SK-N-MC (cell line): ENCODE results near the gene ITGA7.

ENCODE experiments used
- DNase-seq: peaks from one replicate; pipeline ENCODE4 v3.0.0-alpha.2; 2011; ENCODE audit warnings: low read depth, low spot score
- H3K27ac ChIP-seq: fragments of 200-600 bp; sonication (generic); 2 replicates; pipeline ENCODE4 v1.5.1; 2016; ENCODE audit warnings: mixed run types
- H3K36me3 ChIP-seq: fragments of 200-600 bp; sonication (generic); 2 replicates; pipeline ENCODE4 v1.6.1; 2017; ENCODE audit warnings: antibody characterized with exemption, low read length, mixed read lengths; ENCODE audit not compliant: insufficient read depth
- H3K4me3 ChIP-seq: fragments of 200-600 bp; sonication (generic); 2 replicates; pipeline ENCODE4 v1.5.1; 2016
- H3K9ac ChIP-seq: fragments of 200-600 bp; sonication (generic); 2 replicates; pipeline ENCODE4 v1.8.0; 2017; ENCODE audit warnings: mixed run types, mixed read lengths; ENCODE audit not compliant: insufficient read length
- H3K9me3 ChIP-seq: fragments of 200-600 bp; sonication (generic); 2 replicates; pipeline ENCODE4 v1.6.1; 2017; ENCODE audit warnings: low read depth, mild to moderate bottlenecking, antibody characterized with exemption, low read length, moderate library complexity, mixed read lengths
- EZH2 ChIP-seq: fragments of 200-600 bp; sonication (generic); IDR thresholded peaks from one replicate; pipeline ENCODE4 v1.6.1; 2017; ENCODE audit warnings: antibody characterized with exemption
- FOXP2 ChIP-seq: optimal IDR thresholded peaks from 2 replicates; pipeline ENCODE3; 2011; ENCODE audit warnings: mild to moderate bottlenecking, moderate library complexity; ENCODE audit not compliant: insufficient read depth; ENCODE audit errors: extremely low read length, control extremely low read depth
- POLR2AphosphoS5 ChIP-seq: IDR thresholded peaks from 2 replicates; pipeline ENCODE4 v1.6.1; 2012; ENCODE audit warnings: mild to moderate bottlenecking, low read depth, low read length, borderline replicate concordance

ITGA7 gene

DNA sequence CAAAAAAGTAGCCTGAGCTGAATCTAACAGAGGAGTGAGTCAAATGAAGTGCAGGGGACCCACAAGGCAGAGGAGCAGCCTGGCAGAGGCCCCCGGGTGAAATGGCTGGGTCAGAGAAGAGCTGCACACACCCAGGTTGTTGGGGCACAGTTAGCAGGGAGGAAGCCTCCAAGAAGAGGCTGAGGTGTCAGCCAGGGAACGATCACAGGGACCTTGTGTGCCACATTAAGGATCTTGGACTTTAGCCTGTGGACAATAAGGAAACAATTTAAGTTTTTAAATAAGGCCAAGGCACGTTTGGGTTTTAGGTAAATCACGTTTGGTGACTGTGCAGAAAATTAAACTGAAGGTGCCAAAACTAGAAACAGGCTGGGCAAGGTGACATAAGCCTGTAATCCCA lies 36.0 kb downstream of the ITGA7 start:
- no peaks in the 10 kb centered on the region for H3K36me3 ChIP-seq
- H3K9me3 ChIP-seq = no peaks in the 10 kb centered on the region
- no peak overlapping the region for H3K27ac ChIP-seq
- H3K9ac ChIP-seq = no peak overlapping the region
- no peak overlapping the region for H3K4me3 ChIP-seq
- DNase-seq = no peak
- TF ChIP-seq FOXP2 (no peak), EZH2 (no peak), POLR2AphosphoS5 (no peak)

- Histone ChIP-seq H3K36me3 (no peaks in the 10 kb centered on the region), H3K9ac (no peak overlapping the region), H3K9me3 (no peaks in the 10 kb centered on the region), H3K27ac (no peak overlapping the region), H3K4me3 (no peak overlapping the region)
- DNase-seq = no peak
- no peak for TF ChIP-seq POLR2AphosphoS5
- TF ChIP-seq EZH2 = no peak
- no peak for TF ChIP-seq FOXP2
Observed at GRCh38 chr12:55670276-55670675, 37.4 kb downstream of the ITGA7 start.

DNA sequence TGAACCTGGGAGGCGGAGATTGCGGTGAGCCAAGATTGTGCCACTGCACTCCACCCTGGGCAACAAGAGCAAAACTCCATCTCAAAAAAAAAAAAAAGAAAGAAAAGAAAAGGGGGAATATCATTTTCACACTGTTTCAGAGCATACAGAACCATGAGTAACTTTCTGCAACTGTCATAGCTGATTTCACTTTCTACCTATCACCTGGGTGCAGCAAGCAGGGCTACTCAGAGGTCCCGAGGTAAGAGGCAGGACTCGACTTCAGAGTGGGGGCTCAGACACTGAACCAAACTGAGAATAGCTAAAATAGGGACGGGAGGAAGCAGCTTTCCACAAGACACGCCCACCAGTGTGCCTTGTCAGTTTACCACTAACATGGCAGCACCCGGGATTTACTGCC lies 41.2 kb downstream of the ITGA7 start:
- no peak for DNase-seq
- no peak overlapping the region for H3K27ac ChIP-seq
- no peak overlapping the region for H3K4me3 ChIP-seq
- no peaks in the 10 kb centered on the region for H3K9me3 ChIP-seq
- H3K36me3 ChIP-seq = no peaks in the 10 kb centered on the region
- H3K9ac ChIP-seq = no peak overlapping the region
- TF ChIP-seq POLR2AphosphoS5 = no peak
- TF ChIP-seq FOXP2 = no peak
- no peak for TF ChIP-seq EZH2

DNA sequence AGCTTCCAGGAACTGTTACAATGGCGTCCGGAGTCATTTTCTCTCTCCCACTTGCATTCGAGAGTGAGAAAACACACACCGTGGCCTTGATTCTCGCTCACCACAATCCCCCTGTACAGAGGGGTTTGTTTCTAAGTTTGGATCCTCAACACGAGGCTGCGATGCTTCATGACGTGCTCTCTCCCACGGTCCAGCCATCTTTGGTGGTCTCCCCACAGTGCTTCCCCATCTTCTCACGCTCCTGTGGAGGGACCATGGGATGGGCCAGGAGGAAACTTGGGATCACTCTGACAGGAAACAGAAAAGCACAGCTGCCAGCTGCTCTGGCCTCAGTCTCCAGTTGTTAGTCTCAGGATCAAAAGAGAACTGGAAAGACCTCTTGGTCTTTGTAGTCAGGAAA lies 42.9 kb downstream of the ITGA7 start:
- no peaks in the 10 kb centered on the region for H3K36me3 ChIP-seq
- H3K9me3 ChIP-seq = no peaks in the 10 kb centered on the region
- no peak for DNase-seq
- no peak overlapping the region for H3K9ac ChIP-seq
- H3K27ac ChIP-seq = no peak overlapping the region
- TF ChIP-seq POLR2AphosphoS5 (no peak), EZH2 (no peak), FOXP2 (no peak)
- no peak overlapping the region for H3K4me3 ChIP-seq

DNA sequence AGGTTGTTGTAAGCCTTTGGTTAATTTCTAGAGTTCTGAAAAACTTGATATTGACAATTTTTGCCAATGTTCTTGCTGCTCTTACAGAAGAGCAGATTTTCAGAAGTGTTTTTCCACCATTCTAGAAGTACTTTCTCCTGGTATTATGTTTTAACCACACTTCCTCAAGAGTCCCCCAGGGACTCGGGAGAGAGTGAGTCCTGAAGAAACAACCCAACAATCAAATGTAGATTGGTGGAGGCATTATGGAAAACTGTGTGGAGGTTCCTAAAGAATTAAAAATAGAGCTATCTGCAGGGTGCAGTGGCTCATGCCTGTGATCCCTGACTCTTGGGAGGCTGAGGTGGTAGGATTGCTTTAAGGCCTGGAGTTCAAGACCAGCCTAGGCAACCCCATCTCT lies 44.3 kb downstream of the ITGA7 start:
- Histone ChIP-seq H3K9me3 (no peaks in the 10 kb centered on the region), H3K36me3 (no peaks in the 10 kb centered on the region), H3K4me3 (0 out of 2 replicates have a peak overlapping the region, but pooled peaks have one; percentile 4), H3K9ac (no peak overlapping the region), H3K27ac (peak overlapping the region; percentile 82)
- TF ChIP-seq EZH2 (no peak), FOXP2 (no peak), POLR2AphosphoS5 (no peak)
- DNase-seq = no peak

GRCh38 chr12:55659486-55660385 lies 48.0 kb downstream of the ITGA7 start:
- Histone ChIP-seq H3K4me3 (no peak overlapping the region), H3K9ac (no peak overlapping the region), H3K27ac (no peak overlapping the region), H3K36me3 (no peaks in the 10 kb centered on the region), H3K9me3 (no peaks in the 10 kb centered on the region)
- no peak for DNase-seq
- TF ChIP-seq POLR2AphosphoS5 (no peak), FOXP2 (no peak), EZH2 (no peak)

DNA sequence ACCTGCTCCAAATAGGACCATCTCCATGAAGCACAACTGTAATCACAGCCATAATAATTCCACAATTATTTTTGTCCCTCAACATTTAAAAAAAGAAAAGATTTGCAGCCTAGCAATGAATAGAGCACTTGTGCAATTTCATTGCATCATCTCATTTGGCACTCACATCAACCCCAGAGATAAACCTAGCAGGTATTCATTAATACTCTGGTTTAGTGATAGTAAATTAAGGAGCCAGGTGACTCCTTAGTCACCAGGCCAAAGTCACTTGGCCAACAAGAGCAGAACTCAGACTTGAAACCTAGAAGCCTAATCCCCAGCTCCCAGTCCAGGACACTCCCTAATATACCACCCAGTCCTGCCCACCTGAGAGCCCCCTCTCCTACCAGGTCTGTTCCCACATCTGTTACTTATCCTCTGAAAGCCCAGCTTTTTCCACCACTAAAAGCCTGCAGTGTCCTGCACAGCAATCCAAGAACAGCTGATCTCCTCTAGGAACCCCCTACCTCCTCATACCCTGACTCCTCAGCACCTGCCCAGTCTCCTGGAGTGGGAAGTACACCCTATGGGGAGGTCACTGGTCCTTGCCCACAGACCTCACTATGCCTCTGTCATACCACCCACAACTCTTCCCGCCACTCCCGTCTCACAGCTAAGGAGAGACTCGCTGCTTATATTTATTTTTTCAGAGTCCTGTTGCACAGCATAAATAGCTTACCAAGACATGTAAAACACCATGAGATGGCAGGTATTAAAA lies 48.9 kb downstream of the ITGA7 start:
- Histone ChIP-seq H3K36me3 (no peaks in the 10 kb centered on the region), H3K27ac (no peak overlapping the region), H3K9ac (no peak overlapping the region), H3K9me3 (no peaks in the 10 kb centered on the region), H3K4me3 (no peak overlapping the region)
- TF ChIP-seq POLR2AphosphoS5 = no peak
- TF ChIP-seq FOXP2 = no peak
- TF ChIP-seq EZH2 = no peak
- DNase-seq = no peak

DNA sequence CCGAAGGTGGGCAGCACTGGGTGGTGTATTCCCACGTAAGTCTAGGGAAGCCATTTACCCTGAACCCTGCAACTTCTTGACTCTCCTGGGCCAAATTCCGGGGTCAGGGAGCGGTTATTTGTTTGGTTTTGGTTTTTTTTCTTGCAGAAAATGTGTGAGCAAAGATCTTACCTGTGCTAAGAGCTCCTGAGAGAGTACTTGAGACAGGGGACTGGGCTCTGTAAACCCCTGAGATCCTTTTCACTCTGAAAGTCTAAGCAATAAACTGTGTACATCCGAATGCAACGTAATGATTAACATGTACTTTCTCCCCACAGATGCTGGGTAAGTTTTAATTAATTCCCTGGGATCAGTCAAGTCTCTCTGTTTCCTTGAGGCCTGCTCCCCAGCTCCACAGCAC lies 49.5 kb downstream of the ITGA7 start:
- H3K27ac ChIP-seq = no peak overlapping the region
- TF ChIP-seq FOXP2 (no peak), EZH2 (no peak), POLR2AphosphoS5 (no peak)
- DNase-seq = no peak
- no peaks in the 10 kb centered on the region for H3K36me3 ChIP-seq
- H3K9me3 ChIP-seq = no peaks in the 10 kb centered on the region
- no peak overlapping the region for H3K9ac ChIP-seq
- no peak overlapping the region for H3K4me3 ChIP-seq

- Histone ChIP-seq H3K9me3 (no peaks in the 10 kb centered on the region), H3K4me3 (no peak overlapping the region), H3K36me3 (no peaks in the 10 kb centered on the region), H3K9ac (no peak overlapping the region), H3K27ac (no peak overlapping the region)
- DNase-seq = no peak
- TF ChIP-seq FOXP2 (no peak), POLR2AphosphoS5 (no peak)
Observed at GRCh38 chr12:55657212-55657611, 50.5 kb downstream of the ITGA7 start.
